Measurements from ENCODE around the gene MYO10.

DNA sequence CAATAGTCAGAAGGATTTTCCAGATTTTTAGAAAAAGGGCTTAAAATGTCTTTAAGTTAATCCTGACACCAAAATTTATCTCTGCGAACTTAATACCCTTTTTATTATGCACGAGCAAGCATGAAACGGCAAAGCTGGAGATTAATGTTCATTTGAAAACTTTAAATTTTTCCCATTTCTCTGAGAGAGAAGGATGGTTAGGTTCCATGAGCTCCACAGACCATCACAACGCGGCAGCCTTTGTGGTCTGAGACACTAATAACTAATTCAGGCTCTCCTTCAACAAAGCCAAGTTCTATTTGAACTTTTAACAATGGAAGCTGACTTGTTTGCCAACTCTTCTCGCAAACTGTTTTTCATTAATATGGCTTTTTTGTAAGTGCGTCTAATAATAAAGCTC lies 94.7 kb downstream of the MYO10 start:
- TF ChIP-seq ZFP3 (CRISPR knock-in tag; IDR thresholded peaks at IDR 0.05) (no peak), CSDC2 (CRISPR knock-in tag; IDR thresholded peaks at IDR 0.05) (no peak), OSR1 (CRISPR knock-in tag; IDR thresholded peaks at IDR 0.05) (no peak), ARNTL (CRISPR knock-in tag; IDR thresholded peaks at IDR 0.05; ENCODE audit: borderline replicate concordance, low read depth) (no peak), TCF4 (CRISPR knock-in tag; IDR thresholded peaks at IDR 0.05; ENCODE audit: borderline replicate concordance) (no peak), ZC3H10 (CRISPR knock-in tag; IDR thresholded peaks at IDR 0.05) (no peak), PPARA (CRISPR knock-in tag; IDR thresholded peaks at IDR 0.05; ENCODE audit: borderline replicate concordance) (no peak), CSRNP3 (CRISPR knock-in tag; IDR thresholded peaks at IDR 0.05) (no peak), ESRRG (CRISPR knock-in tag; IDR thresholded peaks at IDR 0.05) (no peak), ZNF565 (CRISPR knock-in tag; conservative IDR thresholded peaks at IDR 0.05; ENCODE audit: low read depth) (no peak), ZNF70 (CRISPR knock-in tag; IDR thresholded peaks at IDR 0.05) (no peak), GLIS3 (CRISPR knock-in tag; IDR thresholded peaks at IDR 0.05) (no peak)
- TF ChIP-seq, protein P1, sequence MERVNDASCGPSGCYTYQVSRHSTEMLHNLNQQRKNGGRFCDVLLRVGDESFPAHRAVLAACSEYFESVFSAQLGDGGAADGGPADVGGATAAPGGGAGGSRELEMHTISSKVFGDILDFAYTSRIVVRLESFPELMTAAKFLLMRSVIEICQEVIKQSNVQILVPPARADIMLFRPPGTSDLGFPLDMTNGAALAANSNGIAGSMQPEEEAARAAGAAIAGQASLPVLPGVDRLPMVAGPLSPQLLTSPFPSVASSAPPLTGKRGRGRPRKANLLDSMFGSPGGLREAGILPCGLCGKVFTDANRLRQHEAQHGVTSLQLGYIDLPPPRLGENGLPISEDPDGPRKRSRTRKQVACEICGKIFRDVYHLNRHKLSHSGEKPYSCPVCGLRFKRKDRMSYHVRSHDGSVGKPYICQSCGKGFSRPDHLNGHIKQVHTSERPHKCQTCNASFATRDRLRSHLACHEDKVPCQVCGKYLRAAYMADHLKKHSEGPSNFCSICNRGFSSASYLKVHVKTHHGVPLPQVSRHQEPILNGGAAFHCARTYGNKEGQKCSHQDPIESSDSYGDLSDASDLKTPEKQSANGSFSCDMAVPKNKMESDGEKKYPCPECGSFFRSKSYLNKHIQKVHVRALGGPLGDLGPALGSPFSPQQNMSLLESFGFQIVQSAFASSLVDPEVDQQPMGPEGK (CRISPR knock-in tag; IDR thresholded peaks at IDR 0.05; ENCODE audit: borderline replicate concordance): no peak
- TF ChIP-seq, protein P2, sequence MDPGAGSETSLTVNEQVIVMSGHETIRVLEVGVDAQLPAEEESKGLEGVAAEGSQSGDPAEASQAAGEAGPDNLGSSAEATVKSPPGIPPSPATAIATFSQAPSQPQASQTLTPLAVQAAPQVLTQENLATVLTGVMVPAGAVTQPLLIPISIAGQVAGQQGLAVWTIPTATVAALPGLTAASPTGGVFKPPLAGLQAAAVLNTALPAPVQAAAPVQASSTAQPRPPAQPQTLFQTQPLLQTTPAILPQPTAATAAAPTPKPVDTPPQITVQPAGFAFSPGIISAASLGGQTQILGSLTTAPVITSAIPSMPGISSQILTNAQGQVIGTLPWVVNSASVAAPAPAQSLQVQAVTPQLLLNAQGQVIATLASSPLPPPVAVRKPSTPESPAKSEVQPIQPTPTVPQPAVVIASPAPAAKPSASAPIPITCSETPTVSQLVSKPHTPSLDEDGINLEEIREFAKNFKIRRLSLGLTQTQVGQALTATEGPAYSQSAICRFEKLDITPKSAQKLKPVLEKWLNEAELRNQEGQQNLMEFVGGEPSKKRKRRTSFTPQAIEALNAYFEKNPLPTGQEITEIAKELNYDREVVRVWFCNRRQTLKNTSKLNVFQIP (CRISPR knock-in tag; IDR thresholded peaks at IDR 0.05; ENCODE audit: borderline replicate concordance, low read depth): no peak
